GM18873 (cell line): Measurements from ENCODE around the gene CCDC85A.
"Not testable (repeated sequence)": the region's sequence is repeated elsewhere in the genome, so short reads cannot be mapped to it uniquely, and the experiment has no call there.

ENCODE experiments used
- ATAC-seq: cut with Tn5 transposase; IDR thresholded peaks from one replicate; pipeline ENCODE4 v1.9.1; 2021; ENCODE audit warnings: mild to moderate bottlenecking, moderate library complexity, moderate number of reproducible peaks; ENCODE audit not compliant: unreplicated experiment, low FRiP score

Gene CCDC85A

GRCh38 chr2:56183643-56184499 lies at the start of gene CCDC85A:
CCDC85A (plus strand) TSS chr2:56183990; CDS start chr2:56184625, 635 bp downstream.
- peak; percentile 86 for ATAC-seq

- no peak for ATAC-seq
These were observed 48.9 kb upstream of the CCDC85A start for GRCh38 chr2:56134861-56135260.

- not testable (repeated sequence) for ATAC-seq
These were observed 41.2 kb upstream of the CCDC85A start for GRCh38 chr2:56142497-56143061.

GRCh38 chr2:56147907-56148306 lies 35.9 kb upstream of the CCDC85A start:
- no peak for ATAC-seq

GRCh38 chr2:56148825-56149224 lies 35.0 kb upstream of the CCDC85A start:
- no peak for ATAC-seq

- ATAC-seq = no peak
These were observed 31.9 kb upstream of the CCDC85A start for GRCh38 chr2:56151841-56152240.

GRCh38 chr2:56155188-56155587 lies 28.6 kb upstream of the CCDC85A start:
- no peak for ATAC-seq

GRCh38 chr2:56159875-56160274 lies 23.9 kb upstream of the CCDC85A start:
- not testable (repeated sequence) for ATAC-seq

- ATAC-seq = no peak
These were observed 15.9 kb upstream of the CCDC85A start for GRCh38 chr2:56167616-56168562.

- no peak for ATAC-seq
These were observed 14.3 kb upstream of the CCDC85A start for GRCh38 chr2:56169521-56169920.

GRCh38 chr2:56170504-56170903 lies 13.3 kb upstream of the CCDC85A start:
- no peak for ATAC-seq

- ATAC-seq = no peak
These were observed 12.8 kb upstream of the CCDC85A start for GRCh38 chr2:56170988-56171387.

- no peak for ATAC-seq
These were observed 8.0 kb upstream of the CCDC85A start for GRCh38 chr2:56175779-56176178.

- ATAC-seq = peak; percentile 56
These were observed 6.2 kb upstream of the CCDC85A start for GRCh38 chr2:56177420-56178220.

- ATAC-seq = no peak
These were observed 3.9 kb upstream of the CCDC85A start for GRCh38 chr2:56179931-56180330.

GRCh38 chr2:56182420-56182819 lies 1.4 kb upstream of the CCDC85A start:
- ATAC-seq = no peak

- ATAC-seq = no peak
These were observed 766 bp downstream of the CCDC85A start for GRCh38 chr2:56184500-56185011.

- no peak for ATAC-seq
These were observed 1.4 kb downstream of the CCDC85A start for GRCh38 chr2:56185101-56185581.

GRCh38 chr2:56185582-56186046 lies 1.8 kb downstream of the CCDC85A start:
- no peak for ATAC-seq

- no peak for ATAC-seq
These were observed 7.8 kb downstream of the CCDC85A start for GRCh38 chr2:56191617-56192016.
